22Rv1 (cell line): ENCODE results near the gene SENP7.
"Not testable (repeated sequence)": the region's sequence is repeated elsewhere in the genome, so short reads cannot be mapped to it uniquely, and the experiment has no call there.

Experiments used
- H3K27ac ChIP-seq: fragments of 450-650 bp; 2 replicates; pipeline ENCODE4 v1.5.1; 2017
- ZFX ChIP-seq: fragments of 450-650 bp; IDR thresholded peaks from 2 replicates; pipeline ENCODE4 v1.6.1; 2017; ENCODE audit warnings: antibody characterized with exemption, borderline replicate concordance
- TF ChIP-seq, protein P1 (sequence below): fragments of 450-650 bp; IDR thresholded peaks from 2 replicates; pipeline ENCODE4 v1.5.1; 2017; ENCODE audit warnings: mild to moderate bottlenecking

The SENP7 gene

DNA sequence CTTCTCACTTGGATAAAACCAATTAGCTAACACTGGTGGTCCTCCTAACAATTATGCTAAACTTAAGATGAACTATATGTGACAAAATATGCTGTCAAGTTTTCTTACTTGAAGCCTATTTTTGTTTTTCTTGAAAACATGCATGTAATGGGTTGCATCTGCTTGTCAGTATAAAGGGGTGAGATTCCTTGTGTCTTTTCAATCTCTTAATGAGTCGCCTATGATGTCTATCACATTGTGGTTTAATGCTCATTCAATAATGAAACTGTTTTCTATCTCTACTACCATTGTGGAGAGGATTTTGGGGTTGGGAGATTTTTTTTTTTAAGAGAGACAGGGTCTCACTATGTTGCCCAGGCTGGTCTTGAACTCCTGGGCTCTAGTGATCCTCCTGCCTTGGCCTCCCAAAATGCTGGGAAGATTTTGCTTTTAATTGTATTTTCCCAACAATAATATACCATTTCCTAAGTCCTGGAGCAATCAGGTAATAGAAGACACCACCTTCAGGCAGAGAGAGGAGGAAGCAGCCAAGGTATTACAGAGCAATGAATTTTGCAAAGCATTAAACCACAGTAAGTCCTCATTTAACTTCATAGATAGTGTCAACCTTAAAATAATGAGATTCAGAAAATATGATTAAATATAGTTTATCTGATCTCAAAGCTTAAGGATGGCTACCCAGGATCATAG, 31.3 kb upstream of the SENP7 start:
- TF ChIP-seq ZFX = no peak
- TF ChIP-seq, protein P1, sequence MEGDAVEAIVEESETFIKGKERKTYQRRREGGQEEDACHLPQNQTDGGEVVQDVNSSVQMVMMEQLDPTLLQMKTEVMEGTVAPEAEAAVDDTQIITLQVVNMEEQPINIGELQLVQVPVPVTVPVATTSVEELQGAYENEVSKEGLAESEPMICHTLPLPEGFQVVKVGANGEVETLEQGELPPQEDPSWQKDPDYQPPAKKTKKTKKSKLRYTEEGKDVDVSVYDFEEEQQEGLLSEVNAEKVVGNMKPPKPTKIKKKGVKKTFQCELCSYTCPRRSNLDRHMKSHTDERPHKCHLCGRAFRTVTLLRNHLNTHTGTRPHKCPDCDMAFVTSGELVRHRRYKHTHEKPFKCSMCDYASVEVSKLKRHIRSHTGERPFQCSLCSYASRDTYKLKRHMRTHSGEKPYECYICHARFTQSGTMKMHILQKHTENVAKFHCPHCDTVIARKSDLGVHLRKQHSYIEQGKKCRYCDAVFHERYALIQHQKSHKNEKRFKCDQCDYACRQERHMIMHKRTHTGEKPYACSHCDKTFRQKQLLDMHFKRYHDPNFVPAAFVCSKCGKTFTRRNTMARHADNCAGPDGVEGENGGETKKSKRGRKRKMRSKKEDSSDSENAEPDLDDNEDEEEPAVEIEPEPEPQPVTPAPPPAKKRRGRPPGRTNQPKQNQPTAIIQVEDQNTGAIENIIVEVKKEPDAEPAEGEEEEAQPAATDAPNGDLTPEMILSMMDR = peak; percentile 12; the same call in 1 of the 2 replicates
- H3K27ac ChIP-seq = no peak overlapping the region

DNA sequence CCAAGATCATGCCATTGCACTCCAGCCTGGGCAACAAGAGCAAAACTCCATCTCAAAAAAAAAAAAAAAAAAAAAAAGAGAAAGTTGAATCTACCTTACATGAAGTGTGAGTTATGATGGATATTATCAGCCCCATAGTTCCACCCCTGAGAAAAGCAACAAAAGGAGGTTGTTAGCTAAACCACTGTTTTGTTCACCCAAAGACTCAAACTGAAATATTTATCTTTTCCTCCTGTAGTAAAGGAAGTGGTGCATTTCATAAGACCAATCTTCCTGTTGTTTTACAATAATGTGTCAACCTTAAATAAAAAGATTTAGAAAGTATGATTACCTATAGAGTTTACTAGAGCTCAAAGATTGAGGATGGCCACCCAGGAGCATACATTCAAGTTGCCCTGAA, 29.9 kb upstream of the SENP7 start:
- TF ChIP-seq, protein P1 = no peak
- no peak for TF ChIP-seq ZFX
- no peak overlapping the region for H3K27ac ChIP-seq

DNA sequence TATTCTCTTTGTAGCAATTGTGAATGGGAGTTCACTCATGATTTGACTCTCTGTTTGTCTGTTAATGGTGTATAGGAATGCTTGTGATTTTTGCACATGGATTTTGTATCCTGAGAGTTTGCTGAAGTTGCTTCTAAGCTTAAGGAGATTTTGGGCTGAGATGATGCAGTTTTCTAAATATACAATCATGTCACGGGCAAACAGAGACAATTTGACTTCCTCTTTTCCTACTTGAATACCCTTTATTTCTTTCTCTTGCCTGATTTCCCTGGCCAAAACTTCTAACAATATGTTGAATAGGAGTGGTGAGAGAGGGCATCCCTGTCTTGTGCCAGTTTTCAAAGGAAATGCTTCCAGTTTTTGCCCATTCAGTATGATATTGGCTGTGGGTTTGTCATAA, 23.9 kb upstream of the SENP7 start:
- not testable (repeated sequence) for H3K27ac ChIP-seq

DNA sequence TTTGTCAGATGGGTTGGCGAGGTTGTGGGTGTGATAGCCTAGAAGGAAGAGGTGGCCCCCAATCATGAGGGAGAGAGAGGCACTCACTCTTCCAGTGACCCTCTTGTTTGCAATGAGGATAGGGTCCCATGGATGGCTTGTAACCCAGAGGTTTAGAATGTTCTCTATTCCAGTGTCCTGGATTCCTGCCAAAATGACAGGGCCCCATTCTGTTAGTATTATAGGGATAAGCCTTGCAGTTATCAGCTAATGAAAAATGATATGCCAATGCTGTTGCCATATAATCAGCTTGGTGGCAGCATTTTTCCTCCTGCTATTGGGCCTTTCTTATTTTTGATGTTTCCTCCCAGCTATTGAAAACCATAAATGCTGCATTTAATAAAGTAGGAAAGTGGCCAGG, 23.3 kb upstream of the SENP7 start:
- no peak for TF ChIP-seq ZFX
- TF ChIP-seq, protein P1 = no peak
- no peak overlapping the region for H3K27ac ChIP-seq

DNA sequence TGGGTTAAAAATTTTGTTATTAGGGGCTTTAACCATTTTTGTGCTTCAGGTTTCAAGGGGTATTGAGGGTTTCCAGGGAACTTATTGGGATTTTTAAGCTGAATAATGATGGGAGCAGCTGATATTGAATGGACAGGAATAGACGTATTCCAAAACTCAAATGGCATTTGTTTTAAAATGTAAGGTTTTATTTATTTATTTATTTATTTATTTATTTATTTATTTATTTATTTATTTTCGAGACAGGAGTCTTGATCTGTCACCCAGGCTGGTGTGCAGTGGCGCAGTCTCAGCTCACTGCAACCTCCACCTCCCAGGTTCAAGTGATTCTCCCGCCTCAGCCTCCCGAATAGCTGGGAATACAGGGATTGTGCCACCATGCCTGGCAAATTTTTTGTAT, 22.2 kb upstream of the SENP7 start:
- no peak overlapping the region for H3K27ac ChIP-seq
- TF ChIP-seq, protein P1 = no peak
- no peak for TF ChIP-seq ZFX

- H3K27ac ChIP-seq = no peak overlapping the region
- no peak for TF ChIP-seq ZFX
- TF ChIP-seq, protein P1 = no peak
These were observed 20.6 kb upstream of the SENP7 start for GRCh38 chr3:101533603-101533968.

DNA sequence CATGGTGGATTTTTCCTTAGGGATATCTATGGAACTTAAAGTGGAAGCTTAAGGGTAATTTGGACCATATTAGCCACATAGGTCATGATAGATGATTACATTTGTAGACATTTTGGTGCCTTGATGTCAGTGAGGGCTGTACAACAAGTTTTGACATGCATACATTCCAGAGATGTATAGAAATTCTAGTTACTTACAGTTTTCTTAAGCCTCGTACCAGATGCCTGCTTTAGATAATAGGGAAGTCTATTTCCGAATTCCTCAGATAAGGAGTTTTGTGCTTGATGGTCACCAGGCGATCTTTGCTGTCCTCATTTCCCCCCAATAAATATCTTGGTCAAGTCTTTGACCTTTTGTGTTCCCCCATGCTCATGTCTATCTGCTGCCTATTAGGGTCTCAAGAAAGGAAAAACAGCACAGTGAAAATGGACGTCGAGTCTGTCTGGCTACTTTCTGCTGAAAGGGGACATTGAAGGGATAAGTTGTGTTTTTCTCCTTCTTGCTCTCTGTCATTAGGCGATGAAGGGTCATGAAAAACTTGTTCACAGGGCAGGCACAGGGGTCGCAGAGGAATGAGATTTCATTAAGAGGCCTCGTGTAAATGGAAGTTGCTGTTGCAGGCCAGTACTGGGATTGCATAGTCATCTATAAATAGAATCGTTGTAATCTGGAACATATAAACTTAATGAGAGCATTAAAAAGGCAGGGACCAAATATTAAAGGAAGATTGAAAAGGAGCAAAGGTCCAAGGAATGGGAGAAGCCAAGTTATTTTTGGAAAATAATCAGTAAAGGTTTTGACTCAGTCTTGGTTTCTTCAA, 20.0 kb upstream of the SENP7 start:
- H3K27ac ChIP-seq = no peak overlapping the region
- TF ChIP-seq, protein P1 = no peak
- TF ChIP-seq ZFX = no peak
